Central memory CD8-positive, alpha-beta T cell (primary cell): Measurements from ENCODE around the gene IFIT5.
"Not testable (repeated sequence)": the region's sequence is repeated elsewhere in the genome, so short reads cannot be mapped to it uniquely, and the experiment has no call there.

Experiments used
- ATAC-seq: fragments of 150-1000 bp; cut with Tn5 transposase; replicated peaks from 2 replicates; pipeline ENCODE4 v1.10.0; 2022; ENCODE audit warnings: mild to moderate bottlenecking, moderate FRiP score, moderate number of reproducible peaks; ENCODE audit not compliant: poor library complexity, severe bottlenecking; ENCODE audit errors: extremely low read depth
- DNase-seq, 2 donors: peaks; one replicate each; pipeline ENCODE4 v3.0.0; 2021; ENCODE audit warnings: low spot score in 2 of 2
- H3K27ac Mint-ChIP-seq: one replicate; pipeline ENCODE4 v1.8.0; 2022; ENCODE audit warnings: low read depth, mild to moderate bottlenecking, moderate library complexity, mixed read lengths
- H3K27me3 Mint-ChIP-seq: one replicate; pipeline ENCODE4 v1.8.0; 2022; ENCODE audit warnings: mixed read lengths
- H3K36me3 Mint-ChIP-seq: one replicate; pipeline ENCODE4 v1.8.0; 2022; ENCODE audit warnings: mild to moderate bottlenecking, moderate library complexity, mixed read lengths; ENCODE audit not compliant: insufficient read depth
- H3K4me1 Mint-ChIP-seq: one replicate; pipeline ENCODE4 v1.8.0; 2022; ENCODE audit warnings: mixed read lengths
- H3K4me3 Mint-ChIP-seq: one replicate; pipeline ENCODE4 v1.8.0; 2022; ENCODE audit warnings: mild to moderate bottlenecking, moderate library complexity, mixed read lengths
- H3K9me3 Mint-ChIP-seq: one replicate; pipeline ENCODE4 v1.8.0; 2022; ENCODE audit warnings: mixed read lengths

The IFIT5 gene

DNA sequence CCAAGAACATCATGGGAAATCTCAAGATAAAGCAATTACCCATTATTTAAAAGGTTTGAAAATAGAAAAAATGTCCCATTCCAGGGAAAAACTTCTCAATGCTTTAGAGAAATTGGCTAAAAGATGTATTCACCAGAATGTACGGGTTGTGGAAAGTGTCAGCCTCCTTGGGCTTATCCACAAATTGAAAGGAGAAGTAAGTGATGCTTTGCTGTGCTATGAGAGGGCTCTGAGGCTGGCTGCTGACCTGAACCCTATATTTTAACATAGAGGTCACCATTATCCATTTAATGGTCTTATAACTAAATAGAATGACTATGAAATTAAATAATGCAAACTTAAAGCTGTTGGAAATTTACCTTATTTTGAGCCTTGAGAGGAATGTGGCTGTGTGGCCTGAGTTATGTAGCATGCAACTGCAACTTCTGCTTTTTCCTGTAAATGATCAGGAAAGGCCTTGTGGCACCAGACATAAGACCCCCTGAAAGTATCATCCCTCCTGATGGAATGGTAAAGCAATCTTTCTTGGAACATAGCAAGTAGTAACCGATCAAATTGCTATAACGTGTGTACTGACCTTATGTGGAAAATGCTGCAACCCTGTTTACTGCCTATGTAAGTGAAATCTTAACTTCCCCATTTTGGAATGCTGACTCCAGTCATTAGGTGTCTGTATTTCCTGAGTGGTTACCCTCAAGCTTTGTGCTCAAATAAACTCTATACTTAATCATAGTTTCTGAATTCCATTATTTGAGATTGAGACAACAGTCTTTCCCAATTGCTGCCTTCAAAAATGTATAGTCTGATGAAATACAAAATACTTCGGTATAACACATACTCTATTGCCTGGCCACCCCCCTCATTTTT is 29.7 kb upstream of the IFIT5 start:
- ATAC-seq (no peak), DNase-seq (no peak)
- Mint-ChIP-seq H3K27me3 (no peaks in the 10 kb centered on the region), H3K36me3 (no peaks in the 10 kb centered on the region), H3K4me3 (no peak overlapping the region), H3K4me1 (no peaks in the 10 kb centered on the region), H3K27ac (no peak overlapping the region), H3K9me3 (no peaks in the 10 kb centered on the region)

DNA sequence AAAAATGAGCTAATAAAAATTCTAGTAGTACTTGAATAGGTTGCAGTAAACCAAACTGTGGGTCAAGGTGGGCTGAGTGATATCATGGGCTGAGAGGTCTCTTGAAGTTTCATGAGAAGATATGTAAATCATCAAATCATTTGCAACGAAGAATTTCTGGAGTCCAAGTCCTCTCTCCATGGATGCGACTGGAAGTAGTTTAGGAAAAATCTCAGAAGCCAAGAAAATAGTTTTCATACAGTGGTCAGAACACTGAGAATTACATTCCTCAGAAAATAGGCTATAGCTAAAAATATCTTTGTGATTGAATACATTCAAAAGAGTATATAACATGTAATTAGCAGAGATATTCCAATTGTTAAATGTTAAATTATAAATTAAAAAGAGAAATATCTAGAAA is 25.6 kb upstream of the IFIT5 start:
- no peaks in the 10 kb centered on the region for H3K27me3 Mint-ChIP-seq
- H3K9me3 Mint-ChIP-seq = no peaks in the 10 kb centered on the region
- peaks cover 10% of the 10 kb centered on the region for H3K4me1 Mint-ChIP-seq
- no peak overlapping the region for H3K27ac Mint-ChIP-seq
- H3K4me3 Mint-ChIP-seq = no peak overlapping the region
- DNase-seq (no peak), ATAC-seq (no peak)
- H3K36me3 Mint-ChIP-seq = peaks cover 4% of the 10 kb centered on the region

DNA sequence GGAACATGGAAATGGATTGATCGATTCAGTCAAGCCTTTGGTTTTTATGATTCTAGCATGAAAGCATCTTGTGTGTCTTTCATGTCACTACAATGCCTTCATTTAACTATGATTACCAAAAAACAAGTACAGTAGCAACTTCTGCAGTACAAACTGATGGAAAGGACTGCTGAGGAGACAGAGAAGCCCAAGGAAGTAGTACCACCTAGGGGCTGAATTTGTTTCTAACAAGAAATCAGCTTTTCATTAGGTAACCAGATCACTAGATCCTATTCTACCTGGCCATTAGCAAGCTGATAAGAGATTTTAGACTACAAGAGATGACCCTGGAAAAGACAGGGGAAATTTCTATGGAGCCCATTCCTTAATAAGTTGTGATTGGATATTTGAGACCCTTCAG is 25.1 kb upstream of the IFIT5 start:
- H3K27me3 Mint-ChIP-seq = no peaks in the 10 kb centered on the region
- H3K4me1 Mint-ChIP-seq = peaks cover 10% of the 10 kb centered on the region
- ATAC-seq = no peak
- no peak for DNase-seq
- H3K36me3 Mint-ChIP-seq = peaks cover 4% of the 10 kb centered on the region
- H3K4me3 Mint-ChIP-seq = no peak overlapping the region
- no peak overlapping the region for H3K27ac Mint-ChIP-seq
- no peaks in the 10 kb centered on the region for H3K9me3 Mint-ChIP-seq

DNA sequence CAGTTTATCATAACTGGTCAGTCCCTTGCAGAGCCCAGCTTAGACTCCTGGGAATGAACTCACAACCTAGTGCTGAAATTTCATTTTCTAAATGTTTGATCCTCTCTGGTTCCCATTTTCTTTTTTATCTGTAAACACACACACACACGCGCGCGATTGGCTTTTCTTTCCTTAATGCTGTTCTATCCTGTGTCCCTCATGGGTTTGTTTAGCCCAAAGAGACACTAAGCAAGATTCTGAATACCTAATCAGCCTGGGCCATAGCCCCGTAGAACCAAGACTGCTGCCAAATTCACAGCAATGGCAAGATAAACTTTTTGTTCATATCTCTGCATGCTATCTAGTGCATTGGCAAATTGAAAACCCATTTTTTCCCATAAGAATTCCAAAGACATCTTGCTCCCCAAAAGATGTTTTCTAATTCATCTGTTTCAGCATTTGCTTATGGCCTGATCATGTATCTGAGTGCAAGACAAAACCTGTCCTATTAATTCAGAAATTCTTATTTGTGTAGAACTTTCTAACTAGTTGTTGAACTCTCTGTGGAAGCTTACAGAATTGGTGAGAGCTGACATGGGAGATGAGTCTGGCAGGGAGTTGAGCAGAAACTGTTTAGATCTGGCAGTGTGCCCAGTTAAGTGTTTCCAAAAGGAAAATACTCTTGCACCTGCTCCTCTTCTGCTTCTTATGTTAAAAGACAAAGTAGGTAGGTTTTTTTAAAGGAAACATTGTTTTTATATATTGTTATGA is 23.7 kb upstream of the IFIT5 start:
- H3K4me3 Mint-ChIP-seq = no peak overlapping the region

DNA sequence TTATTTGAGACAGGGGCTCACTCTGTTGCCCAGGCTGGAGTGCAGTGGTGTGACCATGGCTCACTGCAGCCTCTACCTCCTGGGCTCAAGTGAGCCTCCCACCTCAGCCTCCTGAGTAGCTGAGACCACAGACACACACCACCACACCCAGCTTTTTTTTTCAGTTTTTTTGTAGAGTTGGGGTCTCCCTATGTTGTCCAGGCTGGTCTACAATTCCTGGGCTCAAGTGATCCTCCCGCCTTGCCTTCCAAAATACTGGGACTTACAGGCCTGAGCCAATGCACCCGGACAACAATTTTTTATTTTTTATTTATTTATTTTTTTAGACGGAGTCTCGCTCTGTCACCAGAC is 23.2 kb upstream of the IFIT5 start:
- ATAC-seq, H3K36me3 Mint-ChIP-seq, DNase-seq, H3K9me3 Mint-ChIP-seq, H3K4me3 Mint-ChIP-seq, H3K27me3 Mint-ChIP-seq: not testable (repeated sequence)
- Mint-ChIP-seq H3K27ac (peak overlapping the region; percentile 87), H3K4me1 (peaks cover 16% of the 10 kb centered on the region)

More for the DNA sequence above, 23.7 kb upstream of the IFIT5 start:
- H3K36me3 Mint-ChIP-seq = peaks cover 4% of the 10 kb centered on the region
- peaks cover 16% of the 10 kb centered on the region for H3K4me1 Mint-ChIP-seq
- no peak overlapping the region for H3K27ac Mint-ChIP-seq
- ATAC-seq (no peak), DNase-seq (no peak)
- no peaks in the 10 kb centered on the region for H3K9me3 Mint-ChIP-seq
- no peaks in the 10 kb centered on the region for H3K27me3 Mint-ChIP-seq

DNA sequence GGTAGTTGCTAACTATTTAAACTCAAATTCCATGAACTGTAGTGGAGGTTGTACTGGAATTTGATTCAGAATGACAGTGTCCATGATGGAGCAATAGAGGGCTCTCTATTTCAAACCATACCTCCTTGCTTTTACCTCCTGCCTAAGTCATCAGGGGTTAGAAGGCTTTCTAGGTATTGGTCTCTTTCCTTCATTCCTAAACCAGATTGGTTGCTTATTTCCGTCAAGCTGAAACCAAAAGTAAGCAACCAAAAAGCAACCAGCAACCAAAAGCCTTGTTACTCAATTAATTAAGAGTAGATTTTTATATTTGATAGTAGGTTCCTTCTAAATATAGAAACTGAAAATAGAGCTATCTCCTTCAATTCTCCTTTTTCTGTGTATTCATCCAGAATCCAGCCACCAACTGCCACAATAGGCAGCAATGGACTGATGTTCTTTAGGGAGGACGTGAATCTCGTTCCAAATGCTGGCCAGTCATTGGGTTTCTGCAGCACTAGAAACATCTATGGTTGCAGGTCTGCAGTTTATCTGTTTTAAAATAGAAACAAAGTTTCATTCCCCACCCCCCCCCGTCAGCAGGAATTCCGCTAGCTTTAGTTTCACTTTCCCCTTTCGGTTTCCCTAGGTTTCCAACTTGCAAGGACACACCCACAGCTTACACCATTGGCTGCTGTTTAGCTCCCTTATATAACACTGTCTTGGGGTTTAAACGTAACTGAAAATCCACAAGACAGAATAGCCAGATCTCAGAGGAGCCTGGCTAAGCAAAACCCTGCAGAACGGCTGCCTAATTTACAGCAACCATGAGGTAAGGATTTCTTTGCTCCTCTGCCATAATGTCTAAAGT is 22.2 kb upstream of the IFIT5 start, which contains the start of gene IFIT1:
Gene IFIT1 (plus strand): TSS at position 717 of the 850 bp plus-strand sequence. CDS start 90 bp downstream, at position 807.
- peak within 1 kb of the TSS; percentile 87 for H3K27ac Mint-ChIP-seq
- peaks cover 4% of the 10 kb centered on the region for H3K36me3 Mint-ChIP-seq
- peak within 1 kb of the TSS; percentile 85 for H3K4me3 Mint-ChIP-seq
- DNase-seq (peak in 1 of 2 donors; percentile 28), ATAC-seq (peak; percentile 95)
- no peaks in the 10 kb centered on the region for H3K27me3 Mint-ChIP-seq
- H3K4me1 Mint-ChIP-seq = peaks cover 16% of the 10 kb centered on the region
- H3K9me3 Mint-ChIP-seq = no peaks in the 10 kb centered on the region

DNA sequence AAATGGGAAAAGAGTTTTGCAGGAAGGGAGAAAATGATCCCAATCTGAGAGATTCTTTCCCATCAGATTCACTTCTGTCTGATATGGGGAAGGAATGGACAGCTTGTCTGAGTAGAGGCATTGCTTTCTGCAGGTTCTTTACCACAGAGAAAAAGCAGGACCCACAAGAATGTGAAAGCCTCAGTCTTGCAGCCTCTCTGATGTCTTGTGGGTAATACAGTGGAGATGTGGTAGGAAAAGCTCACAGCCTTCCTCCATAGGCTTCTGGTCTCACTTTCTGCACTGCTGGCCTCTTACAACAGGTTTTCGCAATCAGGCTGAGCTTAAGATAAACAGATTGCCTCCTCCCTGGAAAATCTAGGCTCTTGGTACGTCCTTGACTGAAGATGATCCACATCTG is 21.4 kb upstream of the IFIT5 start:
- Mint-ChIP-seq H3K4me1 (peaks cover 16% of the 10 kb centered on the region), H3K9me3 (no peaks in the 10 kb centered on the region), H3K27me3 (no peaks in the 10 kb centered on the region), H3K4me3 (peak overlapping the region; percentile 85), H3K36me3 (peaks cover 4% of the 10 kb centered on the region), H3K27ac (peak overlapping the region; percentile 87)
- ATAC-seq (no peak), DNase-seq (no peak)

DNA sequence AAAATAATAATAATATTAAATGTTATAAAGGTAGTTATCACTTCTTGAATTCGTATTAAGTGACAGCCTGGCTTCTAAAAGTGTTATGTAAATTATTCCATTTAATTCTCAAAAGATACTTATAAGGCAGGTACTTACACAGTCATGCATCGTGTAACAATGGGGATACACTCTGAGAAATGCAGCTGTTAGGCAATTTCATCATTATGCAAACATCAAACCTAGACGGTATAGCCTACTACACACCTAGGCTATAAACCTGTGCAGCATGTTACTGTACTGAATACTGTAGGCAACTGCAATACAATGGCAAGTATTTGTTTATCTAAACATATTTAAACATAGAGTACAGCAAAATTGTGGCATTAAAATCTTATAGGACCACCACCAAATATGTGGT is 20.5 kb upstream of the IFIT5 start:
- ATAC-seq (no peak), DNase-seq (no peak)
- Mint-ChIP-seq H3K27ac (no peak overlapping the region), H3K27me3 (no peaks in the 10 kb centered on the region), H3K9me3 (no peaks in the 10 kb centered on the region), H3K4me1 (peaks cover 20% of the 10 kb centered on the region), H3K4me3 (no peak overlapping the region), H3K36me3 (peaks cover 4% of the 10 kb centered on the region)

DNA sequence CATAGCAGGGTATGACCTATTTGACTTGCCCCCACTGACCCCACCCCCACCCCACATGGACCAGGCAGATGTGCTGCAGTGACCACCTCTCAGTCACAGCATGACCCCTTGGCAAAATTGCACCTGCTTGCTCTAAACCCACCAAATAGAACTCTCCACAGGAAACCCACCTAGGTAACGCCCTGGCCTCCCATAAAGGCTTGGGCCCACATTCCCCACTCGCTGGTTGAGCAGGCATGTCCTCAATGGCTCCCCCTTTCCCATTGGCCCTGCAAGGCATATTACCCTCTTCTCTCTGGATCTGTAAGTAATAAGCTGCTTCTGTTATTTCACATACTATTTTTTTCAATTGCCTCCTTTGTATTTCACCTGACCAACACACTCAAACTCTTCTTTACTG is 19.2 kb upstream of the IFIT5 start:
- peaks cover 26% of the 10 kb centered on the region for H3K4me1 Mint-ChIP-seq
- H3K9me3 Mint-ChIP-seq = no peaks in the 10 kb centered on the region
- peaks cover 4% of the 10 kb centered on the region for H3K36me3 Mint-ChIP-seq
- H3K27me3 Mint-ChIP-seq = no peaks in the 10 kb centered on the region
- no peak for DNase-seq
- ATAC-seq = no peak
- H3K4me3 Mint-ChIP-seq = peak overlapping the region; percentile 21
- H3K27ac Mint-ChIP-seq = no peak overlapping the region

DNA sequence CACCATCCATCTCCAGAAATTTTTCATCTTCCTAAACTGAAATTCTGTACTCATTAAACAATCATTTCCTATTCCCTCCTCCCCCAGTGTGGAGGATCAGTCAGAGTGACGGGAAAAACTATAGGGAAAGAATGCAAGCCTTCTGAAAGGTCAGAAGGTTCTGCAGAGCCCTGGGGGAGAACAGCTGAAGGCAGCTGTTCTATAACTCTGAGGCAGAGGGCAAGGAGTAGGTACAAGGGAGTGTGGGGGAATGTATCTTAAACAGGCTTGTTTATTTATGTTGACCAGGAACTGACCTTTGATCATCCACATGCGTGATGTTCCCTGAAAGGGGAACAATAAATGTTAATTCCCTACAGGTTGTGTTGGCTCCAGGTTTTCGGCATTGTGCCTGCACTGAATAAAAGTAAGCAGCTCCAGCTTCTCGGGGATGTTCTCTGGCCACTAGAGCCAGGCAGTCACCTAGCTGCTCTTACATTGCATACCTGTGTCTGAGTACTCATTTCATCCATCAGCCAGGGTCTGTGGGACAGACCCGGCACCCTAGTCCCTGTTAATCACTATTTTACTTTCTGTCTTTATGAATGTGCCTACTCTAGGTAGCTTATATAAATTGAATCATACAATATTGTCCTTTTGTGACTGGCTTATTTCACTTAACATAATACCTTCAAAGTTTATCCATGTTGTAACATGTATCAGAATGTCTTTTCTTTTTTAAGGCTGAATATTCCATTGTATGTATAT is 16.2 kb upstream of the IFIT5 start:
- peaks cover 17% of the 10 kb centered on the region for H3K4me1 Mint-ChIP-seq
- no peak for DNase-seq

DNA sequence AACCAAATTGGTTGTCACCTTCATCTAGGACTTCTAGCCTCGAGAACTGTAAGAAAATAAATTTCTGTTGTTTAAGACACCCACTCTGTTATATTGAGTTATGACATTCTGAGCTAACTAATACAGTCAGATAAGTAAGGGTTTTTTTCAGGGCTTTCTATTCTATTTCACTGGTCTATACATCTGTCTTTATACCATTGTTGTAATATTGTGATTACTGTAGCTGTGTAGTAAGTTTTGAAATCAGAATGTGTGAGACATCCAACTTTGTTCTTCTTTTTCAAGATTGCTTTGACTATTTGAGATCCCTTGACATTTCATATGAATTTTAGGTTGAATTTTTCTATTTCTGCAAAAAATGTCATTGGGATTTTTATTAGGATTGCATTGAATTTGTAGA is 14.4 kb upstream of the IFIT5 start:
- H3K36me3 Mint-ChIP-seq = no peaks in the 10 kb centered on the region
- peaks cover 20% of the 10 kb centered on the region for H3K4me1 Mint-ChIP-seq

More for the DNA sequence above, 16.2 kb upstream of the IFIT5 start:
- no peaks in the 10 kb centered on the region for H3K9me3 Mint-ChIP-seq
- no peak overlapping the region for H3K4me3 Mint-ChIP-seq
- H3K27me3 Mint-ChIP-seq = no peaks in the 10 kb centered on the region
- H3K27ac Mint-ChIP-seq = no peak overlapping the region
- no peak for ATAC-seq
- no peaks in the 10 kb centered on the region for H3K36me3 Mint-ChIP-seq

DNA sequence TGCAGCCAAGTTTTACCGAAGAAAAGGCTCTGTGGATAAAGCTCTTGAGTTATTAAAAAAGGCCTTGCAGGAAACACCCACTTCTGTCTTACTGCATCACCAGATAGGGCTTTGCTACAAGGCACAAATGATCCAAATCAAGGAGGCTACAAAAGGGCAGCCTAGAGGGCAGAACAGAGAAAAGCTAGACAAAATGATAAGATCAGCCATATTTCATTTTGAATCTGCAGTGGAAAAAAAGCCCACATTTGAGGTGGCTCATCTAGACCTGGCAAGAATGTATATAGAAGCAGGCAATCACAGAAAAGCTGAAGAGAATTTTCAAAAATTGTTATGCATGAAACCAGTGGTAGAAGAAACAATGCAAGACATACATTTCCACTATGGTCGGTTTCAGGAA is 11.3 kb upstream of the IFIT5 start:
- H3K36me3 Mint-ChIP-seq = no peaks in the 10 kb centered on the region
- peaks cover 14% of the 10 kb centered on the region for H3K4me1 Mint-ChIP-seq
- no peak overlapping the region for H3K27ac Mint-ChIP-seq
- no peak for ATAC-seq
- no peaks in the 10 kb centered on the region for H3K27me3 Mint-ChIP-seq
- H3K9me3 Mint-ChIP-seq = no peaks in the 10 kb centered on the region
- H3K4me3 Mint-ChIP-seq = no peak overlapping the region
- DNase-seq = no peak

More for the DNA sequence above, 14.4 kb upstream of the IFIT5 start:
- Mint-ChIP-seq H3K4me3 (no peak overlapping the region), H3K27me3 (no peaks in the 10 kb centered on the region), H3K9me3 (no peaks in the 10 kb centered on the region), H3K27ac (no peak overlapping the region)
- DNase-seq (no peak), ATAC-seq (no peak)
